GM23248 (cell line): ENCODE measurements around the gene SLC35F2.

Source experiments
- EZH2 ChIP-seq: fragments of 200-600 bp; sonication (generic); IDR thresholded peaks from 2 replicates; pipeline ENCODE4 v1.6.1; 2018; ENCODE audit warnings: antibody characterized with exemption, mild to moderate bottlenecking; ENCODE audit not compliant: insufficient read depth, poor library complexity, severe bottlenecking
- EZH2phosphoT487 ChIP-seq: fragments of 200-600 bp; sonication (generic); IDR thresholded peaks from 2 replicates; pipeline ENCODE4 v1.6.1; 2018; ENCODE audit warnings: antibody characterized with exemption, moderate library complexity, mild to moderate bottlenecking, low read depth; ENCODE audit not compliant: insufficient read depth

GRCh38 chr11:107830915-107831540 is 27.6 kb downstream of the SLC35F2 start:
- TF ChIP-seq EZH2 (no peak), EZH2phosphoT487 (no peak)
